ENCODE data around the gene MARVELD1.

MARVELD1 gene

GRCh38 chr10:97713339-97713825 is at the start of gene MARVELD1:
TSS of gene MARVELD1 (plus strand) at chr10:97713730. CDS start at chr10:97713877, 147 bp downstream.
- DNase-seq (ENCODE audit: low spot score) = peak; percentile 61
- in situ Hi-C loops (cut with MboI; ENCODE audit: low sequenced_read_pairs, unreplicated experiment) = no loop called here

GRCh38 chr10:97664282-97664850 is 49.2 kb upstream of the MARVELD1 start:
- no peak for TF ChIP-seq CTCF (IDR thresholded peaks at IDR 0.05; ENCODE audit: borderline replicate concordance, control extremely low read depth, extremely low read depth, insufficient read depth, missing control alignments)
- in situ Hi-C loops (cut with MboI; ENCODE audit: low sequenced_read_pairs, unreplicated experiment) = no loop called here
- DNase-seq (ENCODE audit: low spot score) = no peak

More at GRCh38 chr10:97713339-97713825, at the start of gene MARVELD1:
- TF ChIP-seq CTCF (IDR thresholded peaks at IDR 0.05; ENCODE audit: borderline replicate concordance, control extremely low read depth, extremely low read depth, insufficient read depth, missing control alignments) = no peak

- in situ Hi-C loops (cut with MboI; ENCODE audit: low sequenced_read_pairs, unreplicated experiment) = no loop called here
- no peak for DNase-seq (ENCODE audit: low spot score)
- TF ChIP-seq CTCF (IDR thresholded peaks at IDR 0.05; ENCODE audit: borderline replicate concordance, control extremely low read depth, extremely low read depth, insufficient read depth, missing control alignments) = no peak
These were observed 46.5 kb upstream of the MARVELD1 start for GRCh38 chr10:97666992-97667391.

GRCh38 chr10:97667463-97667862 is 46.1 kb upstream of the MARVELD1 start:
- no peak for DNase-seq (ENCODE audit: low spot score)
- TF ChIP-seq CTCF (IDR thresholded peaks at IDR 0.05; ENCODE audit: borderline replicate concordance, control extremely low read depth, extremely low read depth, insufficient read depth, missing control alignments) = no peak
- in situ Hi-C loops (cut with MboI; ENCODE audit: low sequenced_read_pairs, unreplicated experiment) = no loop called here

- in situ Hi-C loops (cut with MboI; ENCODE audit: low sequenced_read_pairs, unreplicated experiment) = no loop called here
- TF ChIP-seq CTCF (IDR thresholded peaks at IDR 0.05; ENCODE audit: borderline replicate concordance, control extremely low read depth, extremely low read depth, insufficient read depth, missing control alignments) = no peak
These were observed 44.0 kb upstream of the MARVELD1 start for GRCh38 chr10:97669571-97669970.

GRCh38 chr10:97673736-97674525 is 39.6 kb upstream of the MARVELD1 start:
- in situ Hi-C loops (cut with MboI; ENCODE audit: low sequenced_read_pairs, unreplicated experiment) = no loop called here
- DNase-seq (ENCODE audit: low spot score) = no peak

More at GRCh38 chr10:97669571-97669970, 44.0 kb upstream of the MARVELD1 start:
- DNase-seq (ENCODE audit: low spot score) = no peak

More at GRCh38 chr10:97673736-97674525, 39.6 kb upstream of the MARVELD1 start:
- TF ChIP-seq CTCF (IDR thresholded peaks at IDR 0.05; ENCODE audit: borderline replicate concordance, control extremely low read depth, extremely low read depth, insufficient read depth, missing control alignments) = no peak

Data from GM13976 (cell line).